Brain microvascular endothelial cell (primary cell): Measurements from ENCODE around the gene PTPRM.
A peak's percentile ranks its signal among the peaks of the same experiment; 100 is the strongest.

Source experiments
- DNase-seq: peaks from one replicate; pipeline ENCODE4 v3.0.0-alpha.2; 2020
- H3K27ac ChIP-seq: fragments of 250-450 bp; sonication (Bioruptor Pico); 2 replicates; pipeline ENCODE4 v1.5.1; 2020; ENCODE audit warnings: mild to moderate bottlenecking, moderate library complexity
- H3K27me3 ChIP-seq: fragments of 250-450 bp; sonication (Bioruptor Pico); replicated peaks from 2 replicates; pipeline ENCODE4 v1.5.1; 2020; ENCODE audit warnings: mild to moderate bottlenecking
- H3K36me3 ChIP-seq: fragments of 250-450 bp; sonication (Bioruptor Pico); replicated peaks from 2 replicates; pipeline ENCODE4 v1.5.1; 2020; ENCODE audit warnings: mild to moderate bottlenecking
- H3K4me3 ChIP-seq: 2 replicates; pipeline ENCODE4 v1.5.1; 2011; ENCODE audit warnings: low read depth, mild to moderate bottlenecking, control low read depth, low read length, moderate library complexity
- in situ Hi-C: cut with HindIII; loops from 2 replicates; pipeline ENCODE4 v1.10.0; 2017; ENCODE audit warnings: low sequenced_read_pairs, low pct_ligation_motif_present
- TF ChIP-seq, protein P1 (sequence below): IDR thresholded peaks from 2 replicates; pipeline ENCODE4 v1.5.1; 2011; ENCODE audit warnings: low read depth, mild to moderate bottlenecking, moderate library complexity, low read length, control low read depth, inconsistent platforms; ENCODE audit errors: missing control alignments

PTPRM gene

DNA sequence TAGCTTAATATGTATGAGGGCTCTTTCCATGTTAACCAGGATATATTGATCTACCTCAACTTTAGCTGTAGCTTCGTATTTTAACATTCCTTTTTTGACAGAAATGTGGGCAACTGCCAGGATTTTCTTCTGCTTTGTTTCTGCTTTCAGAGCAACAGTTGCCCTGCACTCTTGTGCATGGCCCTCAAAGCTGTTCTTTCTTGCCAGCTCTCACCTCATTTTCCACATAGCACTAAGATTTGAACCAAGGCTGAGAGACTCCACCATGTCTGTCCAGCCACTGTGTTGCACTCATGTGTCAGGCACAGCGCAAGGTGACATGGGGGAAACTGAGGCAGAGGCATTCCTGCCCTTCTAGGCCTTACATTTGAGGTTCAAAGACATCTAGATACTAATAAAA lies 619.3 kb downstream of the PTPRM start:
- DNase-seq: no peak
- TF ChIP-seq, protein P1, sequence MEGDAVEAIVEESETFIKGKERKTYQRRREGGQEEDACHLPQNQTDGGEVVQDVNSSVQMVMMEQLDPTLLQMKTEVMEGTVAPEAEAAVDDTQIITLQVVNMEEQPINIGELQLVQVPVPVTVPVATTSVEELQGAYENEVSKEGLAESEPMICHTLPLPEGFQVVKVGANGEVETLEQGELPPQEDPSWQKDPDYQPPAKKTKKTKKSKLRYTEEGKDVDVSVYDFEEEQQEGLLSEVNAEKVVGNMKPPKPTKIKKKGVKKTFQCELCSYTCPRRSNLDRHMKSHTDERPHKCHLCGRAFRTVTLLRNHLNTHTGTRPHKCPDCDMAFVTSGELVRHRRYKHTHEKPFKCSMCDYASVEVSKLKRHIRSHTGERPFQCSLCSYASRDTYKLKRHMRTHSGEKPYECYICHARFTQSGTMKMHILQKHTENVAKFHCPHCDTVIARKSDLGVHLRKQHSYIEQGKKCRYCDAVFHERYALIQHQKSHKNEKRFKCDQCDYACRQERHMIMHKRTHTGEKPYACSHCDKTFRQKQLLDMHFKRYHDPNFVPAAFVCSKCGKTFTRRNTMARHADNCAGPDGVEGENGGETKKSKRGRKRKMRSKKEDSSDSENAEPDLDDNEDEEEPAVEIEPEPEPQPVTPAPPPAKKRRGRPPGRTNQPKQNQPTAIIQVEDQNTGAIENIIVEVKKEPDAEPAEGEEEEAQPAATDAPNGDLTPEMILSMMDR: no peak
- Histone ChIP-seq H3K27ac (no peak overlapping the region), H3K36me3 (no peaks in the 10 kb centered on the region), H3K27me3 (no peaks in the 10 kb centered on the region), H3K4me3 (no peak overlapping the region)
- in situ Hi-C loops: no loop called here

DNA sequence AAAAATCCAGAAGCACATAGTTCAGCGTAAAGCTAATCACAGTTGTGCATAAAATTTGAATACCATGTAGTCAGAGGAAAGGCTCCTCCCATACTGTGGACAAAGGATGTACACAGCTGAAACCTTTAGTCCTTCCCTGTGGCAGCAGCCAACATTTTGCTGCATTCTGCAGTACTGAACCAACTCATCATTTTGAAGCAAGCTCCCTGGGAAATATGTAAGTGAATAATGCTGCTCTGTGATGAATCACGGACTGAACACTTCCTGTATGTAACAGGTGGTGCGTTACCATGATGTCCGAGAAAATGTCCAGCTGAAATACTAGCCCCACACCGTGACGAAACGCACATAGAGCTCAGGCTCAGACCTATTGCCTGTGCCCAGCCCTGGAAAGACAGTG lies 621.1 kb downstream of the PTPRM start:
- in situ Hi-C loops: no loop called here
- Histone ChIP-seq H3K4me3 (no peak overlapping the region), H3K36me3 (no peaks in the 10 kb centered on the region), H3K27ac (peak overlapping the region; percentile 8), H3K27me3 (no peaks in the 10 kb centered on the region)
- TF ChIP-seq, protein P1: no peak
- DNase-seq: peak; percentile 78

DNA sequence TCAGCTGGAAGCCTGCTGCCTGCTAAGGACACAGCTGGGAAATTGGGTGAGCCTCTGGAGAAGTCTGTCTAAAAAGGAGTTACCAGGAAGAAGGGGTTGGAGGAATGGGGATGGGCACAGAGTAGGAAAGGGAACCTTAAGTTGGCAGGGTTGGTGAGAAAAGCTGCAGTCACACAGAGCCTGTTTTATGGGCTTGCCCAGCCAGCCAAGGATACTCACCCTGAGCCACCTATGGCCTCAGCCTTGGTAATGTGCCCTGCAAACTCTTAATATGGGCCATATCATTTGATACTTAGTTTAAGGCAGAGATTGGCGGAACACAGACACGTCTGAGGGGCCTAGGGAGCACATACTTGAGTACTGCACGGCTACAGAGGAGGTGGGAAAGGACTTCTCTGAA lies 623.9 kb downstream of the PTPRM start:
- H3K36me3 ChIP-seq: no peaks in the 10 kb centered on the region
- in situ Hi-C loops: no loop called here
- no peak for DNase-seq
- H3K27me3 ChIP-seq: no peaks in the 10 kb centered on the region
- H3K27ac ChIP-seq: no peak overlapping the region
- no peak overlapping the region for H3K4me3 ChIP-seq
- TF ChIP-seq, protein P1: no peak

DNA sequence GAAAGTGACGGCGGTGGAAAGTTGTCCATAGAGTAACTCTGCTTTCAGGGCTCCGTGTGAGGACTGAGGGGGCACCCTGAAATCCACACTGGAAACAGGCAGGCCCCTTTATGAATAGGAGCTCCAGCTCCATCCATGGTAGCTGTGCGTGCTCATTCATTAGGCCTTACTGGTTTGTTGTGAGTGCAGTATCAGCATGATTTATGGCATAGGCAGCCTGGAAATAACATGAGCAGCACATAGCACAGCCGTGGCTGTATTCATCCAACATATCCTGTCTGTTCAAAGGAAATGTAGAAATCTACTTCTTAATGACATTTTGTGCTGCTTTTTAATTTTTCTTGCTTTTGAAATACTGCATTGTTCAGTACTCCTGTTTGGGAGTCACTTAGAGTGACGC lies 627.3 kb downstream of the PTPRM start:
- Histone ChIP-seq H3K27ac (no peak overlapping the region), H3K36me3 (no peaks in the 10 kb centered on the region), H3K4me3 (no peak overlapping the region), H3K27me3 (no peaks in the 10 kb centered on the region)
- TF ChIP-seq, protein P1: no peak
- no peak for DNase-seq
- in situ Hi-C loops: no loop called here

DNA sequence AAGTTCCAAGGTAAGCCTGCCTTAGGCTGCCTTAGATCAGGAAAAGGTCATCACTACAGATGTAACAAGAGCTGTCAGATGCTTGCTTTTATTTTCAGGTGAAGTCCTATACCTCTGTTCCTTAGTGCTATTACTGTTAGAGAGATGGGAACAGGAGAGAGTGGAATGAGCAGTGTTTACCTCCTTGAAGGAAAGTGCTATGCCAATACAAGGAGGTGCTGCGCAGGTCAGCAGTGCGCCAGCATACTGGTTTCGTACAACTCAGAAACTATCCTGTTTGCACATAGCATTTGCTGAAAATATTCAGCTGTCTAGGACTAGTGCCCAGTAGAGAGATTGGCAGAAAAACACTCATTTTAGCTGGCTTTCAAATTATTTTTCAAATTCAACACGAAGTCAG lies 629.1 kb downstream of the PTPRM start:
- H3K27ac ChIP-seq: no peak overlapping the region
- TF ChIP-seq, protein P1: no peak
- no peak for DNase-seq
- no peak overlapping the region for H3K4me3 ChIP-seq
- no peaks in the 10 kb centered on the region for H3K36me3 ChIP-seq
- in situ Hi-C loops: no loop called here
- H3K27me3 ChIP-seq: no peaks in the 10 kb centered on the region

DNA sequence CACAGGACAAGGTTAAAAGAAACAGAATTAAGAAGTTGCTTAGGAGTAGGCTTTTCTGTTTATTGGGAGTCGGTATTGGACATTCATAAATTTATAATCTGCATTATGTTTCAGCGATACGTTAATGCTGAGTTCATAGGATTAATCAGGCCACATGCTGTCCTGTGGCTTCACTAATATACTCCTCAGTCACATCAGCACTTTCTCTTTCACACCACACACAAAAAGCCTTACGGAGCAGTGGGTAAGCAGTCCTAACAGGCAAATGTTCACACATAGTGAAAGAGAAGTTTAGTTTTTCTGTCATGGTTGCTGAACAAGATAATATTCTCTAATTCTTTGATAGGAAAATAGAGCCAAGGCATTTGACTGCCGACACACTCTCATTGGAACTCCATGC lies 630.4 kb downstream of the PTPRM start:
- no peaks in the 10 kb centered on the region for H3K36me3 ChIP-seq
- no peaks in the 10 kb centered on the region for H3K27me3 ChIP-seq
- H3K27ac ChIP-seq: no peak overlapping the region
- DNase-seq: no peak
- TF ChIP-seq, protein P1: no peak
- no peak overlapping the region for H3K4me3 ChIP-seq
- in situ Hi-C loops: no loop called here
